ENCODE measurements around the gene DOK7.

Gene DOK7

DNA sequence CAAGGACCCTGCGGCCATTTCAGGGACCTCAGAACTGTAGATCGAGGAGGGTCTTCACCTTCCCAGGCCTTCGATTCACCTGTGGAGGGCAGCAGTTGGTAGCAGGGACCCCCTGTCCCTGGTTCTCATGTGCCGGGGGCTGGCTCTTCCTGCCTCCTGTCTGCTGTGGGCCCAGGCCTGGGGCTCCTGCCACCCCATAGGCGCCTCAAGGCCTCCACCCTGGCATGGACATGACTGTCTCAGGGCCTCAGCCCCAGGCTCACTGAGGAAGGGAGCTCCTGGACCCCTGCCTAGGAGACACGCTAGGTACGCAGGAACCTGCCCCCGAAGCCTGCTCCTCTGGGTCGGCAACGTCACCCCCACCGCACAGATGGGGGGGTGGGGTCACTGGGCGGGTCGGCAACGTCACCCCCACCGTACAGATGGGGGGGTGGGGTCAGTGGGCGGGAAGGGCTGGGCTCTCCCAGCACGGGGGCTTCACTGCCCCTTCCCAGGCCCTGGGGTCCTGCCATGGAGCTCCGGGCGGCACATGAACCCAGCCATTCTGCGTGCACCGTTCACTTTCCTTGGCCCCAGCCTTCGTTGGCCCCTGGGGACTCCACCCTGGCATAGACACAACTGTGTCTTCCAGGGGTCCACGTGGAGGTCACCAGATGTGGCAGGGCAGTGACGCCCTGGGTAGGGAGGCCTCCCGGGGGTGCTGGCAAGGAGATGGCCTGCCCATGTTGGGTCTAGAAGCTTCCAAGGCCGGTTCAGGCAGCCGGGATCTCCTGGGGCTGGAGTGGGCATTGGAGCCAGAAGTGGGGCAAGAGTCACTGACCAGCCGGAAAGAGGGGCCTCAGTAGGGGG lies 24.9 kb upstream of the DOK7 start:
- no peak overlapping the region for H3K4me3 ChIP-seq (ENCODE audit: low read length)
- H3K36me3 ChIP-seq (ENCODE audit: insufficient read depth, low read length): no peaks in the 10 kb centered on the region
- H3K9ac ChIP-seq (ENCODE audit: low read depth, low read length): no peak overlapping the region
- no peaks in the 10 kb centered on the region for H3K9me3 ChIP-seq (replicated peaks; ENCODE audit: low read length)
- peaks cover 16% of the 10 kb centered on the region for H3K4me1 ChIP-seq (ENCODE audit: control insufficient read depth, insufficient read depth, low read length)
- H3K4me2 ChIP-seq (ENCODE audit: low read length): no peak overlapping the region
- H3K27me3 ChIP-seq (ENCODE audit: control insufficient read depth, insufficient read depth, low read length): no peaks in the 10 kb centered on the region

DNA sequence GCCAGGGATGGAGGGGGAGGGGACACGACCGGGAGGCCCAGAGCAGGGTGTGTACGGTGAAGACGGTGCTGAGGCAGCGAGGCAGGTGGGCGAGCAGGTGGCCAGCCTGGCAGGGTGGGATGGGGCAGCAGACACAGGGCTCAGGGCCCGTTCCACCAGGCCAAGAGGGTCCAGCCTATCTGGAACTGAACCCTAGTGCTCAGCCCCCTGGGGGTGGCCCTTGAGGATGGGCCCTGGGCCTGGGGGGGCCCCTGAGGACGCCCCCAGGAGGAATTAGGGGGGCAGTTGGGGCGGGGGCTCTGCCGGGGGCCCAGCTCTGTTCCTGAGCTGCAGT lies 24.3 kb upstream of the DOK7 start:
- peaks cover 16% of the 10 kb centered on the region for H3K4me1 ChIP-seq (ENCODE audit: control insufficient read depth, insufficient read depth, low read length)
- H3K9me3 ChIP-seq (replicated peaks; ENCODE audit: low read length): no peaks in the 10 kb centered on the region
- no peak overlapping the region for H3K9ac ChIP-seq (ENCODE audit: low read depth, low read length)
- H3K4me2 ChIP-seq (ENCODE audit: low read length): no peak overlapping the region
- no peaks in the 10 kb centered on the region for H3K36me3 ChIP-seq (ENCODE audit: insufficient read depth, low read length)
- no peak overlapping the region for H3K4me3 ChIP-seq (ENCODE audit: low read length)
- no peaks in the 10 kb centered on the region for H3K27me3 ChIP-seq (ENCODE audit: control insufficient read depth, insufficient read depth, low read length)

GRCh38 chr4:3439391-3439790 lies 23.7 kb upstream of the DOK7 start:
- H3K36me3 ChIP-seq (ENCODE audit: insufficient read depth, low read length): no peaks in the 10 kb centered on the region
- no peak overlapping the region for H3K9ac ChIP-seq (ENCODE audit: low read depth, low read length)
- H3K4me2 ChIP-seq (ENCODE audit: low read length): no peak overlapping the region
- H3K9me3 ChIP-seq (replicated peaks; ENCODE audit: low read length): no peaks in the 10 kb centered on the region
- H3K27me3 ChIP-seq (ENCODE audit: control insufficient read depth, insufficient read depth, low read length): no peaks in the 10 kb centered on the region
- H3K4me3 ChIP-seq (ENCODE audit: low read length): no peak overlapping the region
- H3K4me1 ChIP-seq (ENCODE audit: control insufficient read depth, insufficient read depth, low read length): peaks cover 16% of the 10 kb centered on the region

- H3K36me3 ChIP-seq (ENCODE audit: insufficient read depth, low read length): no peaks in the 10 kb centered on the region
- peaks cover 16% of the 10 kb centered on the region for H3K4me1 ChIP-seq (ENCODE audit: control insufficient read depth, insufficient read depth, low read length)
- H3K27me3 ChIP-seq (ENCODE audit: control insufficient read depth, insufficient read depth, low read length): no peaks in the 10 kb centered on the region
- H3K4me2 ChIP-seq (ENCODE audit: low read length): no peak overlapping the region
- H3K4me3 ChIP-seq (ENCODE audit: low read length): no peak overlapping the region
- H3K9me3 ChIP-seq (replicated peaks; ENCODE audit: low read length): no peaks in the 10 kb centered on the region
- H3K9ac ChIP-seq (ENCODE audit: low read depth, low read length): no peak overlapping the region
These were observed 23.1 kb upstream of the DOK7 start for GRCh38 chr4:3440011-3440410.

DNA sequence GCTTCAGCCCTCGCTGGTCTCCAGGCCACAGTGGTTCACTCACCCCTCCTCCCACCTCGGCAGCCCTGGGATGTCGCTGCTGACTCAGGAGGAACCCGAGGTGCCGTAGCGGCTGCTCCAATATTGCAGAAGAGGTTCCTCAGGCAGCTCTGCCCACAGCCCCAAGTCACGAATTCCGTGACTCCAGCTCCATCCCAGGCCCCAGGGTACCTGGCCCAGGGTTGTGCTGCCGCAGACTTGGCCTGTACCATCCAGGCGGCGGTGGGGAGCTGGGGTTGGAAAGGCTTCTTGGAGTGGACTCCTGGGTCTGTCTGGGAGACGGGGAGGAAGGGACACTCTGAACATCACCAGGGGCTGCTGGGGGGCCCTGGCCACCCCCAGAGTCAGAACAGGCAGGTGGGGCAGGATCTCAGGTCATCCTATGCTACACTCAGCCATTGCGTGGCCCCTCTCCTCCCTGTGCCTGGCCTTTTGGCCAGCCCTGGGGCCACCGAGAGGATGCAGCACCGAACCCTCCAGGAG lies 22.1 kb upstream of the DOK7 start:
- Histone ChIP-seq H3K9ac (ENCODE audit: low read depth, low read length) (no peak overlapping the region), H3K27me3 (ENCODE audit: control insufficient read depth, insufficient read depth, low read length) (no peaks in the 10 kb centered on the region), H3K9me3 (replicated peaks; ENCODE audit: low read length) (no peaks in the 10 kb centered on the region), H3K36me3 (ENCODE audit: insufficient read depth, low read length) (no peaks in the 10 kb centered on the region), H3K4me1 (ENCODE audit: control insufficient read depth, insufficient read depth, low read length) (peaks cover 16% of the 10 kb centered on the region), H3K4me3 (ENCODE audit: low read length) (no peak overlapping the region), H3K4me2 (ENCODE audit: low read length) (no peak overlapping the region)

GRCh38 chr4:3441501-3442459 lies 21.3 kb upstream of the DOK7 start, which contains the start of gene HGFAC:
TSS of gene HGFAC (plus strand) at chr4:3441968. CDS start at chr4:3442002, 34 bp downstream.
- Histone ChIP-seq H3K4me3 (ENCODE audit: low read length) (no peak within 1 kb of the TSS), H3K9ac (ENCODE audit: low read depth, low read length) (no peak within 1 kb of the TSS)

DNA sequence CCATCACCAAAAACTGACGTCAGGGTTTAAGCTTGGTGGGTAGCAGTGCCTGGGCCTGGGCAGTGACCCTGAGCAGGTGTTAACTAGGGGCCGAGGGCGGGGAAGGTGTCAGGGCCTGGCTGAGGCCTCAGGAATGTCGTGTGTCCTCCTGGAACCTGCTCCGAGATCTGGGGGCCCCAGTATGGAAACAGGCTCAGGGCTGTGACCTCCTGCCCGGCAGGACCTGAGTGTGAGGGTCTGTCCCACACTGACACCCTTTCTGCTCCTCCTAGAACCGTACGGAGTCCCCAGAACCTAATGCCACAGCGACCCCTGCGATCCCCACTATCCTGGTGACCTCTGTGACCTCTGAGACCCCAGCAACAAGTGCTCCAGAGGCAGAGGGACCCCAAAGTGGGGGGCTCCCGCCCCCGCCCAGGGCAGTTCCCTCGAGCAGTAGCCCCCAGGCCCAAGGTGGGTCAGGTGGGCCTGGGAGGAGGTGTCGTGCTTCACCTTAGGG lies 20.6 kb upstream of the DOK7 start:
- H3K9ac ChIP-seq (ENCODE audit: low read depth, low read length): no peak overlapping the region
- peaks cover 1% of the 10 kb centered on the region for H3K4me1 ChIP-seq (ENCODE audit: control insufficient read depth, insufficient read depth, low read length)
- no peak overlapping the region for H3K4me2 ChIP-seq (ENCODE audit: low read length)
- no peaks in the 10 kb centered on the region for H3K9me3 ChIP-seq (replicated peaks; ENCODE audit: low read length)
- H3K36me3 ChIP-seq (ENCODE audit: insufficient read depth, low read length): no peaks in the 10 kb centered on the region
- H3K27me3 ChIP-seq (ENCODE audit: control insufficient read depth, insufficient read depth, low read length): no peaks in the 10 kb centered on the region
- H3K4me3 ChIP-seq (ENCODE audit: low read length): no peak overlapping the region

More at GRCh38 chr4:3441501-3442459, 21.3 kb upstream of the DOK7 start, which contains the start of gene HGFAC:
- Histone ChIP-seq H3K27me3 (ENCODE audit: control insufficient read depth, insufficient read depth, low read length) (no peaks in the 10 kb centered on the region), H3K9me3 (replicated peaks; ENCODE audit: low read length) (no peaks in the 10 kb centered on the region), H3K4me2 (ENCODE audit: low read length) (no peak within 1 kb of the TSS), H3K4me1 (ENCODE audit: control insufficient read depth, insufficient read depth, low read length) (peaks cover 9% of the 10 kb centered on the region), H3K36me3 (ENCODE audit: insufficient read depth, low read length) (no peaks in the 10 kb centered on the region)

GRCh38 chr4:3442959-3443749 lies 20.0 kb upstream of the DOK7 start:
- H3K4me3 ChIP-seq (ENCODE audit: low read length): no peak overlapping the region
- no peaks in the 10 kb centered on the region for H3K9me3 ChIP-seq (replicated peaks; ENCODE audit: low read length)
- H3K4me1 ChIP-seq (ENCODE audit: control insufficient read depth, insufficient read depth, low read length): no peaks in the 10 kb centered on the region
- no peak overlapping the region for H3K9ac ChIP-seq (ENCODE audit: low read depth, low read length)
- no peaks in the 10 kb centered on the region for H3K27me3 ChIP-seq (ENCODE audit: control insufficient read depth, insufficient read depth, low read length)
- H3K36me3 ChIP-seq (ENCODE audit: insufficient read depth, low read length): no peaks in the 10 kb centered on the region
- no peak overlapping the region for H3K4me2 ChIP-seq (ENCODE audit: low read length)

DNA sequence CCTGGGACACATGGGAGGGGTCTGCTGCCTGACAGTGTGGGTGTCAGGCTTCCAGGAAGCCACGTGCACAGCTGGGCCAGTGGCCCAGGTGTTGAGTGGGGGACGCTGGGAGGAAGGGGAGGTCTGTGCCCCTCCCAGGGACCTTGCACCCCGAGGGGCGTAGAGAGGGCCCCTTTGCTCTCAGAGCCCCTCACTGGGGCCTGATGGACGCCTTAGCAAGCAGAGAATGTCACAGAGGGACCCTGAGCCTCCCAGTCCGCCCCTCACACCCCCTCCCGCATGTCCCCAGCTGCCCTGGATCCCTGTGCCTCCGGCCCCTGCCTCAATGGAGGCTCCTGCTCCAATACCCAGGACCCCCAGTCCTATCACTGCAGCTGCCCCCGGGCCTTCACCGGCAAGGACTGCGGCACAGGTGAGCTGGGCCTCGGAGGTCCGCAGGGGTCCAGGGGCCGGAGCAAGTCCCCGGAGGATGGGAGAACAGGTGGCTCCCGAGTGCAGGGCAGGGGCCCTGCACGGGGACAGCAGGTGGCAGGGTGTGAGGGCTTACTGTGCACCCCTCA lies 19.3 kb upstream of the DOK7 start:
- H3K4me1 ChIP-seq (ENCODE audit: control insufficient read depth, insufficient read depth, low read length): no peaks in the 10 kb centered on the region

GRCh38 chr4:3444351-3445110 lies 18.6 kb upstream of the DOK7 start:
- H3K4me2 ChIP-seq (ENCODE audit: low read length): no peak overlapping the region
- H3K4me3 ChIP-seq (ENCODE audit: low read length): no peak overlapping the region
- H3K9me3 ChIP-seq (replicated peaks; ENCODE audit: low read length): no peaks in the 10 kb centered on the region
- no peaks in the 10 kb centered on the region for H3K36me3 ChIP-seq (ENCODE audit: insufficient read depth, low read length)
- H3K9ac ChIP-seq (ENCODE audit: low read depth, low read length): no peak overlapping the region
- no peaks in the 10 kb centered on the region for H3K27me3 ChIP-seq (ENCODE audit: control insufficient read depth, insufficient read depth, low read length)
- no peaks in the 10 kb centered on the region for H3K4me1 ChIP-seq (ENCODE audit: control insufficient read depth, insufficient read depth, low read length)

More for the DNA sequence above, 19.3 kb upstream of the DOK7 start:
- no peaks in the 10 kb centered on the region for H3K27me3 ChIP-seq (ENCODE audit: control insufficient read depth, insufficient read depth, low read length)
- no peak overlapping the region for H3K9ac ChIP-seq (ENCODE audit: low read depth, low read length)
- H3K4me3 ChIP-seq (ENCODE audit: low read length): no peak overlapping the region
- H3K4me2 ChIP-seq (ENCODE audit: low read length): no peak overlapping the region
- no peaks in the 10 kb centered on the region for H3K9me3 ChIP-seq (replicated peaks; ENCODE audit: low read length)
- H3K36me3 ChIP-seq (ENCODE audit: insufficient read depth, low read length): no peaks in the 10 kb centered on the region

Measured in skeletal muscle satellite cell (primary cell).